ENCODE data around the gene CRTAP. TPM values are rescaled to one million over a fixed set of nuclear protein-coding genes. Genes with fewer than 3 reads are reported as not detected.

CRTAP gene
- total RNA-seq, 2 donors from 2014 or later: 164 to 166 TPM

- H3K4me1 ChIP-seq (ENCODE audit: control insufficient read depth, insufficient read depth, low read length): no peaks in the 10 kb centered on the region
- Mint-ChIP-seq H3K4me1 (no peaks in the 10 kb centered on the region), H3K27ac (no peak overlapping the region), H3K9me3 (no peaks in the 10 kb centered on the region), H3K4me3 (no peak overlapping the region), H3K36me3 (ENCODE audit: low read depth) (no peaks in the 10 kb centered on the region), H3K27me3 (ENCODE audit: insufficient read depth) (peaks cover 6% of the 10 kb centered on the region)
- no peak overlapping the region for H3K4me3 ChIP-seq (ENCODE audit: low read length)
- 93 to 95% methylated on average over 3 of the region's 3 CpGs for WGBS, 2 experiments (ENCODE audit: insufficient coverage in 1 of 2, insufficient read length in 1 of 2)
- TF ChIP-seq CTCF (conservative IDR thresholded peaks at IDR 0.05): no peak
- no peaks in the 10 kb centered on the region for H3K9me3 ChIP-seq (ENCODE audit: control insufficient read depth, low read length)
- DNase-seq: no peak
- H3K9ac ChIP-seq (ENCODE audit: extremely low read depth, low read length, poor library complexity, severe bottlenecking): no peak overlapping the region
- no peaks in the 10 kb centered on the region for H3K27me3 ChIP-seq (ENCODE audit: control insufficient read depth, insufficient read depth, low read length, poor library complexity, severe bottlenecking)
- no peaks in the 10 kb centered on the region for H3K36me3 ChIP-seq (ENCODE audit: control insufficient read depth, insufficient read depth, low read length)
- H3K27ac ChIP-seq (ENCODE audit: low read depth, low read length): no peak overlapping the region
Observed at GRCh38 chr3:33103034-33103433, 10.8 kb upstream of the CRTAP start.

GRCh38 chr3:33103480-33103879 is 10.3 kb upstream of the CRTAP start:
- no peak overlapping the region for H3K27ac Mint-ChIP-seq
- WGBS, 2 experiments (ENCODE audit: insufficient coverage in 1 of 2, insufficient read length in 1 of 2): 90 to 100% methylated on average over 1 to 3 of the region's 3 CpGs
- no peak overlapping the region for H3K4me3 Mint-ChIP-seq
- no peaks in the 10 kb centered on the region for H3K36me3 Mint-ChIP-seq (ENCODE audit: low read depth)
- H3K9me3 ChIP-seq (ENCODE audit: control insufficient read depth, low read length): no peaks in the 10 kb centered on the region
- no peak for TF ChIP-seq CTCF (conservative IDR thresholded peaks at IDR 0.05)
- H3K4me1 ChIP-seq (ENCODE audit: control insufficient read depth, insufficient read depth, low read length): no peaks in the 10 kb centered on the region
- H3K9ac ChIP-seq (ENCODE audit: extremely low read depth, low read length, poor library complexity, severe bottlenecking): no peak overlapping the region
- DNase-seq: no peak
- peaks cover 9% of the 10 kb centered on the region for H3K27me3 Mint-ChIP-seq (ENCODE audit: insufficient read depth)
- no peak overlapping the region for H3K27ac ChIP-seq (ENCODE audit: low read depth, low read length)
- no peaks in the 10 kb centered on the region for H3K4me1 Mint-ChIP-seq
- no peak overlapping the region for H3K4me3 ChIP-seq (ENCODE audit: low read length)
- H3K36me3 ChIP-seq (ENCODE audit: control insufficient read depth, insufficient read depth, low read length): no peaks in the 10 kb centered on the region
- H3K27me3 ChIP-seq (ENCODE audit: control insufficient read depth, insufficient read depth, low read length, poor library complexity, severe bottlenecking): no peaks in the 10 kb centered on the region
- no peaks in the 10 kb centered on the region for H3K9me3 Mint-ChIP-seq

GRCh38 chr3:33104803-33105202 is 9.0 kb upstream of the CRTAP start:
- no peak overlapping the region for H3K27ac ChIP-seq (ENCODE audit: low read depth, low read length)
- H3K4me1 ChIP-seq (ENCODE audit: control insufficient read depth, insufficient read depth, low read length): no peaks in the 10 kb centered on the region
- H3K9me3 Mint-ChIP-seq: no peaks in the 10 kb centered on the region
- no peak for TF ChIP-seq CTCF (conservative IDR thresholded peaks at IDR 0.05)
- H3K36me3 ChIP-seq (ENCODE audit: control insufficient read depth, insufficient read depth, low read length): no peaks in the 10 kb centered on the region
- no peak for DNase-seq
- no peak overlapping the region for H3K27ac Mint-ChIP-seq
- H3K4me3 ChIP-seq (ENCODE audit: low read length): no peak overlapping the region
- H3K27me3 Mint-ChIP-seq (ENCODE audit: insufficient read depth): peaks cover 9% of the 10 kb centered on the region
- H3K4me1 Mint-ChIP-seq: no peaks in the 10 kb centered on the region
- no peak overlapping the region for H3K9ac ChIP-seq (ENCODE audit: extremely low read depth, low read length, poor library complexity, severe bottlenecking)
- H3K27me3 ChIP-seq (ENCODE audit: control insufficient read depth, insufficient read depth, low read length, poor library complexity, severe bottlenecking): no peaks in the 10 kb centered on the region
- H3K9me3 ChIP-seq (ENCODE audit: control insufficient read depth, low read length): no peaks in the 10 kb centered on the region
- 83 to 96% methylated on average over 2 of the region's 3 CpGs for WGBS, 2 experiments (ENCODE audit: insufficient coverage in 1 of 2, insufficient read length in 1 of 2)
- no peaks in the 10 kb centered on the region for H3K36me3 Mint-ChIP-seq (ENCODE audit: low read depth)
- no peak overlapping the region for H3K4me3 Mint-ChIP-seq
